Mucosa of descending colon (tissue), 3 donors: Measurements from ENCODE around the gene PPP1R3F. TPM values are rescaled to one million over a fixed set of nuclear protein-coding genes. Genes with fewer than 3 reads are reported as not detected.

Experiments used
- ATAC-seq: fragments of 200-7000 bp; cut with Tn5 transposase; one replicate; pipeline ENCODE4 v1.9.1; 2020; ENCODE audit warnings: mild to moderate bottlenecking, moderate library complexity
- DNase-seq, 3 donors: peaks; one replicate each; pipeline ENCODE4 v3.0.0-alpha.2; 2020
- H3K36me3 ChIP-seq: fragments of 200-600 bp; one replicate; pipeline ENCODE4 v1.8.0; 2021; ENCODE audit warnings: low read depth, mild to moderate bottlenecking
- H3K4me1 ChIP-seq: fragments of 200-600 bp; one replicate; pipeline ENCODE4 v1.8.0; 2021; ENCODE audit warnings: low read depth, mild to moderate bottlenecking
- H3K4me3 ChIP-seq: fragments of 200-600 bp; one replicate; pipeline ENCODE4 v1.8.0; 2021; ENCODE audit warnings: mild to moderate bottlenecking
- H3K9me3 ChIP-seq: fragments of 200-600 bp; one replicate; pipeline ENCODE4 v1.8.0; 2021; ENCODE audit warnings: mild to moderate bottlenecking
- CTCF ChIP-seq: fragments of 200-600 bp; IDR thresholded peaks from one replicate; pipeline ENCODE4 v1.8.0; 2022; ENCODE audit warnings: antibody characterized with exemption, mild to moderate bottlenecking
- intact Hi-C, 2 donors: fragments of 100-400 bp; cut with DNase I in 1 of 2; cut with micrococcal nuclease in 1 of 2; formaldehyde crosslinking; loops; one replicate each; pipeline versions ENCODE4 v1.11.0 to v1.11.1; 2022; cut with DNase I, micrococcal nuclease
- total RNA-seq, 3 donors: library from RNA; stranded (reverse); fragmentation: NEBNext Ultra II Directional in 2 of 3; extraction: Animal tissue kit (Norgen Biotek cat#: 25700) in 2 of 3; gene quantifications; one replicate each; pipeline versions ENCODE4 v1.2.1 to v1.2.4, GENCODE V29; 2021 to 2023
- donor health status: DM: no; HTN: no; CAD: no; lungs with moderate emphysema.
- donor health status: DM: no; HTN: no; CAD: no.
- donor health status: DM: no; HTN: yes; CAD: no.

PPP1R3F gene
- total RNA-seq, 3 donors from 2014 or later = 2.3 to 8.3 (median 3.0) TPM

GRCh38 chrX:49276671-49277534, 7.3 kb downstream of the PPP1R3F start:
- Histone ChIP-seq H3K4me1 (peaks cover 4% of the 10 kb centered on the region), H3K36me3 (no peaks in the 10 kb centered on the region), H3K4me3 (no peak overlapping the region), H3K9me3 (no peaks in the 10 kb centered on the region)
- no peak for DNase-seq
- TF ChIP-seq CTCF = no peak
- no peak for ATAC-seq
- intact Hi-C loops = no loop called here

- Histone ChIP-seq H3K36me3 (no peaks in the 10 kb centered on the region), H3K9me3 (no peaks in the 10 kb centered on the region), H3K4me1 (no peaks in the 10 kb centered on the region), H3K4me3 (no peak overlapping the region)
- no peak for TF ChIP-seq CTCF
- DNase-seq (no peak), ATAC-seq (no peak)
- intact Hi-C loops = no loop called here
Observed at GRCh38 chrX:49277535-49277830, 7.9 kb downstream of the PPP1R3F start.

- no peak for TF ChIP-seq CTCF
- DNase-seq (no peak), ATAC-seq (no peak)
- Histone ChIP-seq H3K4me3 (no peak overlapping the region), H3K4me1 (no peaks in the 10 kb centered on the region), H3K9me3 (no peaks in the 10 kb centered on the region), H3K36me3 (no peaks in the 10 kb centered on the region)
- intact Hi-C loops = no loop called here
Observed at GRCh38 chrX:49278081-49278480, 8.5 kb downstream of the PPP1R3F start.

DNA sequence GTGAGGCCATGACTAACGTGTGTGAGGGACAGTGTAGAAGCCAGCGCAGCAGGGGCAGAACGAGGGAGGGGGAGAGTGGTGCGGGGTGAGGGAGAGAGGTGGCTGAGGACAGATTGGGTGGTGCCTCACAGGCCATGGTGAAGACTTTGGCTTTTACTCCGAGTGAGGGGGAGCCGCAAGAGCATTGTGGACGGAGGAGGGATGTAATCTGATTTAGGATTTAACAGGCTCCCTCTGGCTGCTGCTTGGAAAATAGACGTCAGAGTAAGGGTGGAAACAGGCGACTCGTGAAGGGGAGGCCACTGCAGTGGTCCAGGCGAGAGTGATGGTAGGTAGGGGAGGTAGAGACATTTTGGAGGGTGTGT, 13.0 kb downstream of the PPP1R3F start:
- Histone ChIP-seq H3K4me3 (no peak overlapping the region), H3K36me3 (no peaks in the 10 kb centered on the region), H3K9me3 (no peaks in the 10 kb centered on the region), H3K4me1 (no peaks in the 10 kb centered on the region)
- TF ChIP-seq CTCF = no peak
- ATAC-seq (peak; percentile 41), DNase-seq (no peak)
- intact Hi-C loops = no loop called here

DNA sequence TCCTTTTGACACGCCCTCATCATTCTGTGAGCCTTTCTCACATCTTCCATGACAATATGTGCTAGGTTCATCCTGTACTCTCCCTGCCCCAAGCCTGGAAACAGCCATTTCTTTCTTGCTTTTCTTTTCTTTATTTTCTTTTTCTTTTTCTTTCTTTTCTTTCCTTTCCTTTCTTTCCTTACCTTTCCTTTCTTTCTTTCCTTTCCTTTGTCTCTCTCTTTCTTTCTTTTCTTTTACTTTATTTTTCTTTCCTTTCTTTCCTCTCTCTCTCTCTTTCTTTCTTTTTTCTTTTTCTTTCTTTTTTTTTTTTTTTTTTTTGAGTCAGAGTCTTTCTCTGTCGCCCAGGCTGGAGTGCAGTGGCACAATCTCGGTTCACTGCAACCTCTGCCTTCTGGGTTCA, 14.6 kb downstream of the PPP1R3F start:
- intact Hi-C loops = no loop called here
- H3K9me3 ChIP-seq = no peaks in the 10 kb centered on the region
- no peaks in the 10 kb centered on the region for H3K4me1 ChIP-seq
- DNase-seq (no peak), ATAC-seq (no peak)
- H3K4me3 ChIP-seq = no peak overlapping the region
- no peaks in the 10 kb centered on the region for H3K36me3 ChIP-seq
- TF ChIP-seq CTCF = no peak

DNA sequence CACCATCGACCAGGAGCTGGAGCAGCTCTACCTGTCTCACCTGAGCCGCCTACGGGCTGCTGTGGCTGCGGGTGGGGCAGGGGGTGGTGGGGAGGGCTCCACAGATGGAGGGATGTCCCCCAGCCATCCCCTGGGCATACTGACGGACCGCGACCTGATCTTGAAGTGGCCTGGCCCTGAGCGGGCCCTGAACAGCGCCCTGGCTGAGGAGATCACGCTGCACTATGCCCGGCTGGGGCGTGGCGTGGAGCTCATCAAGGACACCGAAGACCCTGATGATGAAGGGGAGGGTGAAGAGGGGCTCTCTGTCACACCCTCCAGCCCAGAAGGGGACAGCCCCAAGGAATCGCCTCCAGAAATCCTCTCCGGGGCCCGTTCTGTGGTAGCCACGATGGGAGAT, 16.5 kb downstream of the PPP1R3F start:
- TF ChIP-seq CTCF = no peak
- no peak for DNase-seq
- intact Hi-C loops = no loop called here

More for the DNA sequence above, 16.5 kb downstream of the PPP1R3F start:
- Histone ChIP-seq H3K4me3 (no peak overlapping the region), H3K9me3 (no peaks in the 10 kb centered on the region), H3K36me3 (no peaks in the 10 kb centered on the region), H3K4me1 (no peaks in the 10 kb centered on the region)
- ATAC-seq = no peak
